DMS 273 (cell line): Measurements from ENCODE around the gene MAP6.

Source experiments
- DNase-seq: peaks from one replicate; lab custom pipeline; 2025; ENCODE audit not compliant: unreplicated experiment; lab: John Stamatoyannopoulos, UW

MAP6 gene

DNA sequence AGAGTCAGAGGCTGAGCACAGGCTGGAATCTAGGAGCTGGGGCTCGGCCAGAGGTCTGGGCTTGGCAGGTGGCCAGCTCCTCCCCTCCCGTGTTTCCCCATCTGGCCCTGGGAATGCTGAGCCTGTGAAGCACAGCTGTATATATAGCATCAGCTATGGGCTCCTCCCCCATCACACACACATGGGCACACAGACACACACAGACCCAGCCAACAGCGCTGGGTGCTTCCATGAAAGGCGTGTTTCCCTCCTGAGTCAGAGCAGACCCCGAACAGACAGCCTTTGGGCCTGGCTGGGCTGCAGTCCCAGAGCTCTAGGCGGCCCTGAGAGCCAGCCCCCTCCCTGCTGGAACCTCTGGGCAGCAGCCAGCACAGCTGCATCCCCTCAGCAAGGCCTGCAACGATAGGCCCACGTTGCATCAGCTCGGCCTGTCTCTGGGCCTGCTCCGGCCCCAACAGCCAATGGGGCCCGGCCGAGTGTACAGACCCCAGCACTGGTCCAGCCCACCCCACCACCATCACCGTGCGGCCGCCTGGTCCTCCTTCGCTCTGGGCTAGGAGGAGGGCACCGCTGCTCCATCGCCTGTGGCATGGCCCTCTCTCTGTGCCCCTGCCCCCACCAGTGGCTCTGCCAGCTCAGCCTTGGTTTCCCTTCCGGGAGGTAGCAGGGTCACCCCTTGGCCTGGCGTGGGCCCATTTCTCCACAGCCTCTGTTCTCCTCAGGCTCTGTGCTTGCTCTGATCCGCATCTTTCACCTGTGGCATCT lies 114.4 kb downstream of the MAP6 start:
- peak; percentile 98 for DNase-seq

DNA sequence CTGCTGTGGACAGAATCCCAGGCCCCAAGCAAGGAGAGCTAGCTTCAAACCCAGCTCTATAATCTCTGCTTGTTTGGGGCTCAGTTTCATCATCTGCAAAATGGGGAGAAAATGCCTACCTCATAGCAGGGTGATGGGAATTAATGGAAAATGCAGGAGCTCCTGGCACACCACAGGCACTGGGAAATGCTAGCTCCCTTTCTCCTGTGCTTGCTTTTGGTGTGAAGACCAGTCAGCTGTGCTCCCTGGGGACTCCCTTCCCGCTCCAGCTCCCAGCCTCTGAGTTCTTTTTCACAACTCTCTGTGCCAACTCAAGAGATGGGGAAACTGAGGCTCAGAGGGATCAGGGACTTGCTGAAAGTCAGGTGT lies 115.0 kb downstream of the MAP6 start:
- no peak for DNase-seq

DNA sequence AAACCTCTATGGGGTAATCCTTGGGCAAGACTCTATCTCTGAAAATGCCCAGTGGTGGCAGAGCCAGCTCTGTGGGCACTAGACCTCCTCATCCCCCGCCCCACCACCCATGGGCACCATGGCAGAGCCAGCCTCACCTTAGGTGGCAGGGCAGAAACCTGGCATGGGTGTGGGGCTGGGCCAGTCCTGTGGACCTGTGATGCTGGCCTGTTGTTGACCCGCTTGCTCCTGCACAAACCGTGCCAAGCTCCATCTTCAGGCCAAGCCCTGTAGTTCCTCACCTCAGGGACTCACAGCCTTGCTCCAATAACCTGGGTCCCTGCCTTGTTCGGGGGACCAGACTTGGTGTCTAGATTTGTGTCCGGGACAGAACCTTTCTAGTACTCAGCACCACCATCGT lies 115.7 kb downstream of the MAP6 start:
- no peak for DNase-seq

DNA sequence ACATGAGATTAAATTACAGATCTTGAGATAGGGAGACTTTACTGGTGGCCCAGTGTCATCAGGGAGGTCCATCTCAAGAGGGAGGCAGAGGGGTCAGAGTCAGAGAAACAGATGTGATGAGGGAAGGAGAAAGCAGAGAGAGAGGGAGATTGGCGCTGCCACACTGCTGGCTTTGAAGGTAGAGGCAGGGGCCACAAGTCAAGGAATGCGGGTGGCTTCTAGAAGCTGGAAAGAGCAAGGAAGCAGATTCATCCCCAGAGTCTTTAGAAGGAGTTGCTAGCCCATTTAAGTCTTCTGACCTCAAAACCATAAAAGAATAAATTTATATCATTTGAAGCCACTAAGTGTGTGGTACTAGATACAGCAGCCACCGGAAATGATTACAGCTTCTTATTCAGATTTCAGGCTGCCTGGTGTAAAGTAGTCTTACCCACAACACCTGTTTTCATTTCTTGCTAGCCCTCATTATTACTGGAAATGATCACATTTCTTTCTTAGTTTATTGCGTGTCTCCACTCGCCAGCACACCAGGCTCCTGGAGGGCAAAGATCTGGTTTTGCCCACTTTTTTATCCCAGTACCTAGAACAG lies 119.4 kb downstream of the MAP6 start:
- no peak for DNase-seq

DNA sequence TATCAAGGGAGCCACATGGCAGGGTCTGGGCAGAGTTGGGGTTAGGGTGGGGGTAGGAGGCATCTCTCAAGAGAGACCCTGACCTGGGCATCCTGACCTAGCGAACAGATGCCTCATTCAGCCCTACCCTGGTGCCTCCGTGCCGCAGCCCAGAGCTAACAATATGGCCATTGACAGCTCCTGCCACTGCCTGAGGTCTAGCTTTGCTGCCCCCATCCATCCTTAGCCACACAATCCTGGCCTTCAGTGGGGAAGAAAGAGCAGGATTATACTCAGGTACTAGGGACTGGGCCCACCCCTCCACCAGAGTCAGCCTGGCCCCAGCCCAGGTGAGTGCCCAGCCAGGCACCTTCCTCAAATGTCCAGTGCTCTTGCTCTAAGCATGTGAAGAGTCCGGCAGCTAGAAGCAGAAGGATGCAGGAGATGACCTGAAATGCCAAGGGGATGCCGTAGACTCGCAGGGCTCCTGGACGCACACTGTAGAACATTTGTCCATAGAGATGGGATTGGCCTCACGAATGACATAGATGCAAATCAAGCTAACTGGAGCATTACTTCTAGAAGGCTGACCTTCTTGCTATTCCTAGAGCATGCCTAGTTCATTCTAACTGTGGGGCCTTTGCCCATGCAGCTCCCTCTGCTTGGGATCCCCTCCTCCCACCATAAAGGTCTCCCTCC lies 120.1 kb downstream of the MAP6 start:
- DNase-seq, result no peak

DNA sequence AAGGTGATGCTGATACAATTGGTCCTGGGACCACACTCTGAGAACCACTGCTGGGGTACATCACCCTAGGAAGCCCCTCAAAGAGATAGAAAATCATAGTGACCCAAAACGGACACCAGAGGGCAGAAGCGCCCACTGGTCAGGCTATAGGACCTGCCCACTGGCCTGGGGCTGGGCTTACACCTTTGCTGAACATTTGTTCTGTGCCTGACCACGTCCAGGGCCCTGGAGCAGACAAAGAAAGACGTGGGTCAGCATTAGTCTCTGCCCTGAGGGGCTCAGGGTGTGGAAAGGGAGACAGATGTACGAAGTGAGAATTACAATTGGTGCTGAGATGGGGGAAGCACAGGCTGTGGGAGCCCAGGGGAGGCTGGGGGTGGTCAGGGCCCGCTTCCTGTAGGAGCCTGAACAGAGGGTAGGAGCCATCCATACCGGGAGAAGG lies 121.2 kb downstream of the MAP6 start:
- peak; percentile 57 for DNase-seq

DNA sequence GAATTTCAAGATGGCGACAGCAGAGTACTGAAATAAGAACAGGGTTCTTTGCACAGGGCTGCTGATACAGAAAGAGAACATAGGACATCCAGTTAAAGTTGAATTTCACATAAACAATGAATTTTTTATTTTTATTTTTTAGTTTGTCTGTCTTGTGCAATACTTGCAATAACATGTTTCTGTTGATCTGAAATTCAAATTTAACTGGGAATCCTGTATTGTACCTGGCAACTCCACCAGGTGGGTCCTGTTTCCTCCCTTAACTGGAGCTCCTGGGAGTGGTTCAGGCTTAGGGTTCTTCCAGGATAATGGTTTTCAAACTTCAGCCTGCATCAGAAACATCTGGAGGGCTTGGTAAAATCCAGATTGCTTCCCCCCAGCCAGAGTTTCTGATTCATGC lies 121.7 kb downstream of the MAP6 start:
- DNase-seq, result no peak

DNA sequence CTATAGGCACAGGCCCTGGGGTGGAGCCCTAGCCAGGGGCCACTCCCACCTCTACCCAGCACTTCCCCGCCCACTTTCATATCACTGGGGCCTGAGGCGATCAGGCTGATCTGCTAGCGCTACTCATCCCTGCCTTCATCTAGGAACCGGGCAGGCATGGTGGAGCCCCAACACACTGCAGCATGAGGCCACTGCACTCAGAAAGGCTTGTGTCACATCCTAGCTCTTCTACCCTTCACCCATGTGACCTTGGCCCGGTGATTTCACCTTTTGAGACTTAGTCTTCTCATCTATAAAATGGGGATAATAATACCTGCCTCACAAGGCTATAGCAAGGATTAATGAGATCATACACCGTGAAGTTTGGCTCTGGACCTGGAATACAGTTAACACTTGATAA lies 125.0 kb downstream of the MAP6 start:
- no peak for DNase-seq

DNA sequence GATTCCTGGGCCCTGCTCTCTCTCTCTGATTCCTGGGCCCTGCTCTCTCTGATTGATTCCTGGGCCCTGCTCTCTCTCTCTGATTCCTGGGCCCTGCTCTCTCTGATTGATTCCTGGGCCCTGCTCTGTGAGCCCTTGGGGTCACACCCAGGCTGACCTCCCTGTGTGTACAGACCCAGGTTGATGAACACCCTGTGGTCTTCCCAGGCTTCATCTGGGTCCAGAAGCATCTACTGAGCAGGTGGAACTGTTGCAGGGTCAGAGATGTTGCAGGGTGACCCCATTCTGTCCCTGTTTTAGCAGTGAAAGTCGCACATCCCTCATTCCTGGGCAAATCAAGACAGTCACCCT lies 126.8 kb downstream of the MAP6 start:
- DNase-seq, result no peak

DNA sequence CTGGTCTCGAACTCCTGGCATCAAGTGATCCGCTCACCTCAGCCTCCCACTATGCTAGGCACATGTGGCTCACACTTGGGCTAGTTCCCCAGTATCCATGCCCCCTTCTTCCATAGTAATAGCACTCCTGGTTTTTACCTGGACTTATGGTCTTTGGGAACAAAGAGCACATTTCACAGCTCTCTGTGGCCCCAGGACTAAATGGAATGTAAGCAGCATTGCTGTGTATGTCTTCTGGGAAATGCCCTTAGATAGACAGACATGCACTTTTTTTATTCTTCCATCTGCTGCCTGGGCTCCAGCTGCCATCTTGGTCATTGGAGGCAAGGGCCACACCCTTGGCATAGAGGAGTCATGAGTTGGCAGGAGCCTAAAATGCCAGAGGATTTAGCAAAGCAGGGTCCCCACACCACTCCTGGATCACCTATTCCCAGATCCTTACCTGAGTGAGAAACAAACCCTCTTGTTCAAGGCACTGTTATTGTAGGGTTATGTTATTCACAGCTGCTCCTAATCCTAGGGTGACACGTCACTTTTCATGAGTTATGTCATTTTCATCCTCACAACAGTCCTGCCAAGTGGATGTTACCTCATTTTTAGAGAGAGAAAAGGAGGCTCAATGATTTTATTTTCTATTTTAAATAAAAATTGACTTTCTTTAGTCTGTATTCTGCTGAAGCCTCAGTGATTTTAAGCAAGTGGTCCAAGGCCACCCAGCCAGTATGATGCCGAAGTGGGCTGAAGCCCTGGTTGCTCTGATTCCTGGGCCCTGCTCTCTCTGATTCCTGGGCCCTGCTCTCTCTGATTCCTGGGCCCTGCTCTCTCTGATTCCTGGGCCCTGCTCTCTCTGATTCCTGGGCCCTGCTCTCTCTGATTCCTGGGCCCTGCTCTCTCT lies 127.4 kb downstream of the MAP6 start:
- DNase-seq, result peak; percentile 27

DNA sequence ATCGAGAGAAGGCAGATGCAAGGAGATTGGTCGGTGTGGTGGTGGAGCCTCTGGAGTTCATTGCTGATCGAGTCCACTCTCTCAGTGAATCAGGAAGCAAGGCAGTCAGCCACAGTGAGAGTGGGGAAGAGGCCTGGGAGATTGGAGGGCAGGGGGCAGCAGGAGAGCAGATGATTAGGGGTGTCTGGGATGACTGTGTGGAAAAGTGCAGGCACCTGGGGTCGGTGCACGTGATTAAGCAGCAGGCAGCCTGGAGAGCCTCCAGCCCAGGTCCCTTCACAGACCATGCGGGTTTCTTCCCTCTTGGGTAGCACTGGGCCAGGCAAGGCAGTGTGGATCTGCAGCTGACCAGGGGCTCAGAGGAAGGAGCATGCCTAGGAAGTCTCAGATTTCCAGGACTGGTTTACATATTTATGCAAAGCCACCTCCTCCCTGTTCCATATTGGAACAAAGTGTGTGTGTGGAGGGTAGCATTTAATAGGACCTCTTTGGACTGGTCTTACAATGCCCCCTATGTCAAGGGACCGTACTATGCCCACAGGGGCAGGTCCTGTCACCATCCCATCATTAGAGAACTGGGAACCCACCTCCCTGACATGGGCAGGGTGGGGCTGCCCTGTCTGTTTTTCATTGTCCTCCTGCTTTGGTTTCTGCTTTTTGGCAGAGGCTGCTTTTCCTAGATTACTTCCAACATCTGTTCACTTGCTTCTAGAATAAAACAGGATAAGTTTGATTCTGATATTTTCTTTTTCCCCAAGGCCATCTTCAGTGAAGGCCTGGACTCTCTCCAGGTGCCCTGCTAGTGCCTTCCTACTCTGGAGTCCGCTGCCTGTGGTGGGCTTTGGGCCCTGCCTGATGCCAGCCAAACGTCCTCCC lies 129.1 kb downstream of the MAP6 start:
- DNase-seq, result peak; percentile 65

DNA sequence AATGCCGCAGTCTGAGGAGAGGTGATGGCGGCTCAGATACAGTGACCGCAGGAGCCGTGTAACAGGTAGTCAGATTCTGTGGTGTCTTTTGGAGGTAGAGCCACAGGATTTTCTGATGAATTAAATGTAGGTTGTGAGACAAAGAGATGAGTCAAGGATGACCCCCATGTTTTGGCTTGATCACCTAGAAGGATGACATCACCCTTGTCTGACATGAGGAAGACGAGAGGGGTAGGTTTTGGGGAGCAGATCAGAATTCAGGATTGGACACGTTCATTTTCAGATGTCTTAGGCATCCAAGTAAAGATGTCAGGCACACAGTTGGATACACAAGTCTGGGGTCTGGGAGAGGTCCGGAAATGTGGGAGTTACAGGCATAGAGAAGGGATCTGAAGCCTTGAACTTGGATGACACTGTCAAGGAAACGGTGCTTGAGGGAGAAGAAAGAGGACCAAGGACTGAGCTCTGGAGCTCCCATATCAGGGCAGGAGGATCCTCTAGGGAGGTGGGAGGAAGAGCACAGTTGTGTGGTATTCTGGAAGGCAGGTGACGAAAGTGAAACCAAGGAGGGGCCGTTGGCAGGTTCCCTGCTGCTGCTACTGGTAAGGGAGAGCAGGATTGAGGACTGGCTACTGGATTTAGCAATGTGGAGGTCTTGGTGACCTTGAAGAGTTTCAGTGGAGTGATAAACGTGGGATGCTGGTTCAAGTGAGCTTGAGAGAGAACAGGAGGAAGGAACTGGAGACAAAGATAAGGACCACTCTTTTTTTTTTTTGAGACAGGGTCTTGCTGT lies 130.5 kb downstream of the MAP6 start:
- DNase-seq, result no peak

DNA sequence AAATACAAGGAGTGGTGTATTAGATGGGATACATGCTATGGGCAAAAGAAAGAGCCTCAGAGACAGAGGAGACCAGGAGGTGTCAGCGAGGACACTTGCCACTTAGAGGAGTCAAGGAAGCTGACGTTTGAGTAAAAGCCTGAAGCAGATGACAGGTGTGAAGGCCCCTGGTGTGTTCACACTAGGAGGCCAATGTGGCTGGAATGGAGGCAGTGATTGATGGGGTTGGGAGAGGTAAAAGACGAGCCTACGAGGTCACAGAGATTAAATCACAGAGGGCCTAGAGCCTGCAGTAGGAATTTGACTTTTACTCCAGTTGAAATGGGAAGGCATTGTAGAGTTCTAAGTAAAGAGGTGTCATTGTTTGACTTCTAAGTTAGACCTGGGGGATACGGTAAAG lies 131.1 kb downstream of the MAP6 start:
- no peak for DNase-seq
